Esophagus muscularis mucosa (tissue), 4 donors: ENCODE results near the gene P2RY2. TPM values are rescaled to one million over a fixed set of nuclear protein-coding genes. Genes with fewer than 3 reads are reported as not detected.

Experiments used
- DNase-seq: peaks from one replicate; pipeline ENCODE4 v3.0.0-alpha.2; 2017; ENCODE audit errors: extremely low spot score
- H3K27ac ChIP-seq, 4 donors: fragments of 200-600 bp; sonication (generic); replicated peaks in 1 of 4; 1 replicate in 3 of 4; 2 replicates in 1 of 4; pipeline ENCODE4 v1.5.1; 2016 to 2019; ENCODE audit warnings: mild to moderate bottlenecking in 1 of 4
- H3K27me3 ChIP-seq, 4 donors: fragments of 200-600 bp; sonication (generic); one replicate each; pipeline versions ENCODE4 v1.5.1 to v1.6.0; 2016 to 2019
- H3K36me3 ChIP-seq, 4 donors: fragments of 200-600 bp; sonication (generic); one replicate each; pipeline ENCODE4 v1.5.1; 2016 to 2019
- H3K4me1 ChIP-seq, 4 donors: fragments of 200-600 bp; sonication (generic); one replicate each; pipeline ENCODE4 v1.5.1; 2016 to 2019
- H3K4me3 ChIP-seq, 4 donors: fragments of 200-600 bp; sonication (generic); 1 replicate in 2 of 4; 2 replicates in 2 of 4; pipeline ENCODE4 v1.5.1; 2016 to 2019; ENCODE audit warnings: mild to moderate bottlenecking in 4 of 4, moderate library complexity in 1 of 4
- H3K9me3 ChIP-seq, 4 donors: fragments of 200-600 bp; sonication (generic); 1 replicate in 3 of 4; 2 replicates in 1 of 4; pipeline ENCODE4 v1.5.1; 2016 to 2019
- CTCF ChIP-seq, 3 experiments: fragments of 200-600 bp in 2 of 3; fragments of 450-650 bp in 1 of 3; sonication (generic) in 2 of 3; IDR thresholded peaks; one replicate each; pipeline ENCODE4 v1.5.1; 2017 to 2019; ENCODE audit warnings: antibody characterized with exemption in 3 of 3, mild to moderate bottlenecking in 2 of 3, moderate library complexity in 1 of 3
- EP300 ChIP-seq: sonication (generic); formaldehyde crosslinking; IDR thresholded peaks from one replicate; pipeline ENCODE4 v1.6.1; 2017; ENCODE audit warnings: antibody characterized with exemption
- POLR2A ChIP-seq: fragments of 450-650 bp; IDR thresholded peaks from one replicate; pipeline ENCODE4 v1.6.1; 2017; ENCODE audit warnings: antibody characterized with exemption, moderate library complexity, mild to moderate bottlenecking, low read depth
- POLR2AphosphoS5 ChIP-seq, 2 donors: sonication (generic); formaldehyde crosslinking; IDR thresholded peaks; one replicate each; pipeline ENCODE4 v1.6.1; 2017; ENCODE audit warnings: antibody characterized with exemption in 2 of 2
- WGBS: methylation state at CpG from one replicate; pipeline ENCODE4 v1.1.5; 2018; 5-methylcytosine and 5-hydroxymethylcytosine counted together
- intact Hi-C: fragments of 100-400 bp; cut with DNase I; formaldehyde crosslinking; loops from one replicate; pipeline ENCODE4 v1.15.1; 2023
- total RNA-seq, 4 donors: library from RNA; depleted of rRNA; stranded (reverse); fragments of >200 nt; gene quantifications; one replicate each; pipeline versions ENCODE4 v1.1.0 to v1.2.1, GENCODE V29; 2016

The P2RY2 gene
- total RNA-seq, 4 donors from 2014 or later: 0.32 to 0.83 (median 0.52) TPM; not detected in 1

- no peak overlapping the region for H3K4me3 ChIP-seq
- no peaks in the 10 kb centered on the region for H3K9me3 ChIP-seq
- H3K27ac ChIP-seq: no peak overlapping the region
- H3K4me1 ChIP-seq: peaks cover 23 to 73% (median 28%) of the 10 kb centered on the region in 4 donors
- TF ChIP-seq POLR2A: no peak
- no peak for TF ChIP-seq POLR2AphosphoS5 (IDR thresholded peaks at IDR 0.05)
- no peak for TF ChIP-seq EP300
- no peak for TF ChIP-seq CTCF (IDR thresholded peaks at IDR 0.05)
- DNase-seq: no peak
- H3K27me3 ChIP-seq: no peaks in the 10 kb centered on the region
- no peaks in the 10 kb centered on the region for H3K36me3 ChIP-seq
- intact Hi-C loops: loop anchor here (10.0 kb wide), 1 partner anchor 448 kb away; no protein-coding TSS in a partner anchor
- WGBS: 86% methylated on average over 3 of the region's 4 CpGs
Measured at GRCh38 chr11:73172992-73173656, 45.0 kb upstream of the P2RY2 start.

GRCh38 chr11:73173755-73174494 is 44.2 kb upstream of the P2RY2 start:
- H3K4me3 ChIP-seq: no peak overlapping the region
- intact Hi-C loops: loop anchor here (10.0 kb wide), 1 partner anchor 449 kb away; no protein-coding TSS in a partner anchor
- no peak for DNase-seq
- no peaks in the 10 kb centered on the region for H3K27me3 ChIP-seq
- no peaks in the 10 kb centered on the region for H3K9me3 ChIP-seq
- no peak overlapping the region for H3K27ac ChIP-seq
- TF ChIP-seq EP300 (no peak), CTCF (IDR thresholded peaks at IDR 0.05) (no peak), POLR2A (no peak), POLR2AphosphoS5 (IDR thresholded peaks at IDR 0.05) (no peak)
- 93% methylated on average over 6 of the region's 11 CpGs for WGBS
- peaks cover 25 to 69% (median 31%) of the 10 kb centered on the region in 4 donors for H3K4me1 ChIP-seq
- no peaks in the 10 kb centered on the region for H3K36me3 ChIP-seq

DNA sequence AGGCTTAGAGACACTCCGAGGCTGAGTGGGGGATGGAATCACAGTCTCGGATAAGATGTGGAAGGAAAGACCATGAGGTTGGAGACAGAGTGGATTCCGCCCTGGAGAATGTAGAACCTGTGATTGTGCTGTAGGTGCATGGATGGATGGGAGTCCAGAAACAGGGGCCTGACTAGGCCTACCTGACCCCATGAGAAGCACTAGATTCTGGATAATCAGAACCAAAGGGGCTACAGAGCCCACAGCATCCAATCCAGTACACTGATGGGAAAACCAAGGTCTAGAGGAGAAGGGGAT is 43.6 kb upstream of the P2RY2 start:
- Histone ChIP-seq H3K9me3 (no peaks in the 10 kb centered on the region), H3K27me3 (no peaks in the 10 kb centered on the region), H3K4me3 (no peak overlapping the region), H3K27ac (no peak overlapping the region), H3K36me3 (no peaks in the 10 kb centered on the region), H3K4me1 (peaks cover 25 to 68% (median 31%) of the 10 kb centered on the region in 4 donors)
- TF ChIP-seq EP300 (no peak), POLR2A (no peak), CTCF (IDR thresholded peaks at IDR 0.05) (no peak), POLR2AphosphoS5 (IDR thresholded peaks at IDR 0.05) (no peak)
- no peak for DNase-seq
- WGBS: 100% methylated on average over 3 of the region's 3 CpGs
- intact Hi-C loops: loop anchor here (10.0 kb wide), 1 partner anchor 450 kb away; no protein-coding TSS in a partner anchor

- Histone ChIP-seq H3K9me3 (no peaks in the 10 kb centered on the region), H3K27ac (peak overlapping the region in 3 of 4 donors; percentile 10 to 42 (median 11)), H3K36me3 (no peaks in the 10 kb centered on the region), H3K27me3 (no peaks in the 10 kb centered on the region), H3K4me1 (peaks cover 25 to 59% (median 31%) of the 10 kb centered on the region in 4 donors), H3K4me3 (no peak overlapping the region)
- 75% methylated on average over 5 of the region's 5 CpGs for WGBS
- DNase-seq: no peak
- no peak for TF ChIP-seq POLR2AphosphoS5 (IDR thresholded peaks at IDR 0.05)
- TF ChIP-seq POLR2A: no peak
- TF ChIP-seq CTCF (IDR thresholded peaks at IDR 0.05): no peak
- no peak for TF ChIP-seq EP300
- intact Hi-C loops: loop anchor here (2.0 to 10.0 kb wide), 3 partner anchors 35 to 451 kb away; no protein-coding TSS in a partner anchor
Measured at GRCh38 chr11:73175551-73176144, 42.4 kb upstream of the P2RY2 start.
